Measurements from ENCODE around the gene SPR. TPM values are rescaled to one million over a fixed set of nuclear protein-coding genes. Genes with fewer than 3 reads are reported as not detected.
A peak's percentile ranks its signal among the peaks of the same experiment; 100 is the strongest.

Gene SPR
- polyA plus RNA-seq, 2 of the 4 experiments (the other 2 are of a cell fraction) = 88.5 to 138 TPM

GRCh38 chr2:72929010-72929409 is 41.8 kb downstream of the SPR start:
- no peak overlapping the region for H3K27ac ChIP-seq
- TF ChIP-seq NR3C1 (IDR thresholded peaks at IDR 0.05) (no peak), HOXA7 (CRISPR knock-in tag; IDR thresholded peaks at IDR 0.05) (no peak), JUN (IDR thresholded peaks at IDR 0.05) (no peak), NFE2L2 (conservative IDR thresholded peaks at IDR 0.05; ENCODE audit: low read length) (no peak), TFCP2L1 (CRISPR knock-in tag; IDR thresholded peaks at IDR 0.05) (no peak), KDM1A (IDR thresholded peaks at IDR 0.05; ENCODE audit: low read depth) (no peak), POLR2A (IDR thresholded peaks at IDR 0.05; ENCODE audit: low read length) (no peak), CHD4 (IDR thresholded peaks at IDR 0.05; ENCODE audit: borderline replicate concordance) (no peak), POLR2AphosphoS2 (conservative IDR thresholded peaks at IDR 0.05; ENCODE audit: low read length) (no peak), RARB (CRISPR knock-in tag; IDR thresholded peaks at IDR 0.05) (no peak), CTCF (IDR thresholded peaks at IDR 0.05) (no peak), RAD21 (conservative IDR thresholded peaks at IDR 0.05 in 1 of 2, IDR thresholded peaks at IDR 0.05 in 1 of 2) (no peak), PHF8 (IDR thresholded peaks at IDR 0.05; ENCODE audit: borderline replicate concordance, low read depth) (no peak), HOXB5 (CRISPR knock-in tag; IDR thresholded peaks at IDR 0.05) (no peak), EP300 (IDR thresholded peaks at IDR 0.05) (no peak)
- DNase-seq (ENCODE audit: low read depth in 1 of 2, low spot score in 1 of 2) = no peak
- ChIA-PET POLR2A (no interaction called here), CTCF (interaction anchor here (0.8 to 5.6 kb wide), 7 partner anchors 11 to 157 kb away, joined by 3 to 61 read pairs (median 5); partner anchors contain the start of gene SPR)
- H3K4me3 ChIP-seq = no peak overlapping the region
- H3K4me1 ChIP-seq = no peaks in the 10 kb centered on the region
- no peak for ATAC-seq
- H3K4me2 ChIP-seq = no peak overlapping the region
- FAIRE-seq = no peak
- 42% methylated on average over 1 of the region's 1 CpG for WGBS (ENCODE audit: missing lambda C conversion rate)
- no peaks in the 10 kb centered on the region for H3K9me3 ChIP-seq

- Histone ChIP-seq H3K4me3 (no peak overlapping the region), H3K9me3 (no peaks in the 10 kb centered on the region), H3K4me2 (no peak overlapping the region), H3K4me1 (no peaks in the 10 kb centered on the region), H3K27ac (no peak overlapping the region)
- peak in 1 of 2 experiments; percentile 4; a peak in 1 of 6 replicates for ATAC-seq
- CTCF ChIA-PET = interaction anchor here (0.6 to 8.6 kb wide), 4 partner anchors 27 to 246 kb away, joined by 3 to 85 read pairs (median 6); no protein-coding TSS in a partner anchor
- no peak for FAIRE-seq
- POLR2A ChIA-PET = no interaction called here
- WGBS (ENCODE audit: missing lambda C conversion rate) = 64% methylated on average over 8 of the region's 14 CpGs
- DNase-seq (ENCODE audit: low read depth in 1 of 2, low spot score in 1 of 2) = no peak
- TF ChIP-seq MAFK (IDR thresholded peaks at IDR 0.05; ENCODE audit: partially characterized antibody) (no peak), TP53 (CRISPR knock-in tag; IDR thresholded peaks at IDR 0.05) (no peak), HOXA7 (CRISPR knock-in tag; IDR thresholded peaks at IDR 0.05) (no peak), CEBPB (IDR thresholded peaks at IDR 0.05) (no peak), ZFP36 (IDR thresholded peaks at IDR 0.05; ENCODE audit: borderline replicate concordance, partially characterized antibody) (no peak), CHD4 (IDR thresholded peaks at IDR 0.05; ENCODE audit: borderline replicate concordance) (no peak), E2F6 (IDR thresholded peaks at IDR 0.05; ENCODE audit: borderline replicate concordance, low read depth) (no peak), HDAC2 (IDR thresholded peaks at IDR 0.05) (no peak), RNF2 (IDR thresholded peaks at IDR 0.05; ENCODE audit: borderline replicate concordance, low read depth) (no peak), KDM5A (IDR thresholded peaks at IDR 0.05) (no peak), HOXB13 (CRISPR knock-in tag; IDR thresholded peaks at IDR 0.05; ENCODE audit: low read depth) (no peak), FOXS1 (CRISPR knock-in tag; IDR thresholded peaks at IDR 0.05) (no peak), JUNB (IDR thresholded peaks at IDR 0.05) (no peak), EHMT2 (IDR thresholded peaks at IDR 0.05; ENCODE audit: low read depth) (no peak), EP300 (IDR thresholded peaks at IDR 0.05) (no peak), GATA3 (IDR thresholded peaks at IDR 0.05; ENCODE audit: borderline replicate concordance) (no peak), FOSL2 (IDR thresholded peaks at IDR 0.05) (no peak), FOSL2 (CRISPR knock-in tag; IDR thresholded peaks at IDR 0.05) (no peak), FOSB (CRISPR knock-in tag; IDR thresholded peaks at IDR 0.05) (no peak), KDM1A (IDR thresholded peaks at IDR 0.05; ENCODE audit: low read depth) (no peak), NR3C1 (IDR thresholded peaks at IDR 0.05) (no peak)
These were observed 44.2 kb downstream of the SPR start for GRCh38 chr2:72931280-72931910.

Measured in A549 (cell line).